A673 (cell line): Measurements from ENCODE around the gene CHAF1A. TPM values are rescaled to one million over a fixed set of nuclear protein-coding genes. Genes with fewer than 3 reads are reported as not detected.
A peak's percentile ranks its signal among the peaks of the same experiment; 100 is the strongest.

Experiments
- BruUV-seq: library from RNA; stranded (reverse); fragments of 400-500 nt; replicated peaks from 2 replicates; lab custom pipeline; 2021; lab: Mats Ljungman, UMichigan
- CTCF ChIA-PET: fragments of 300-600 bp; sonication (Branson Sonifier 250); formaldehyde crosslinking; loops from one replicate; lab custom pipeline; 2022; ENCODE audit warnings: antibody characterized with exemption; lab: Charles Lee
- POLR2A ChIA-PET: fragments of 300-600 bp; sonication (Branson Sonifier 250); formaldehyde crosslinking; loops from one replicate; lab custom pipeline; 2022; ENCODE audit warnings: antibody characterized with exemption; ENCODE audit not compliant: low non-redundant PET; lab: Charles Lee
- DNase-seq: peaks from one replicate; pipeline ENCODE4 v3.0.0-alpha.2; 2015; ENCODE audit warnings: low spot score
- H3K27ac ChIP-seq: fragments of 200-600 bp; sonication (generic); 2 replicates; pipeline ENCODE4 v1.5.1; 2016; ENCODE audit warnings: mixed run types, low read depth, mild to moderate bottlenecking, mixed read lengths, antibody characterized with exemption, low read length; ENCODE audit not compliant: poor library complexity, severe bottlenecking
- H3K27me3 ChIP-seq: fragments of 200-600 bp; sonication (generic); replicated peaks from 2 replicates; pipeline ENCODE4 v1.6.1; 2017; ENCODE audit warnings: mixed run types, low read depth, mild to moderate bottlenecking, mixed read lengths, antibody characterized with exemption, low read length; ENCODE audit not compliant: insufficient read depth, poor library complexity
- H3K36me3 ChIP-seq: fragments of 200-600 bp; sonication (generic); 2 replicates; pipeline ENCODE4 v1.6.1; 2016; ENCODE audit warnings: mixed run types, mild to moderate bottlenecking, mixed read lengths, antibody characterized with exemption, low read length; ENCODE audit not compliant: insufficient read depth, poor library complexity, severe bottlenecking
- H3K4me1 ChIP-seq: fragments of 200-600 bp; sonication (generic); 2 replicates; pipeline ENCODE4 v1.6.1; 2017; ENCODE audit warnings: mixed run types, mild to moderate bottlenecking, mixed read lengths, antibody characterized with exemption, low read length; ENCODE audit not compliant: insufficient read depth, poor library complexity, severe bottlenecking
- H3K4me3 ChIP-seq: fragments of 200-600 bp; sonication (generic); 2 replicates; pipeline ENCODE4 v1.5.1; 2016; ENCODE audit warnings: low read depth, mixed run types, mild to moderate bottlenecking, mixed read lengths, low read length; ENCODE audit not compliant: poor library complexity, severe bottlenecking
- H3K9me3 ChIP-seq: fragments of 200-600 bp; sonication (generic); 2 replicates; pipeline ENCODE4 v1.6.1; 2016; ENCODE audit warnings: mixed run types, low read depth, mild to moderate bottlenecking, mixed read lengths, antibody characterized with exemption, low read length; ENCODE audit not compliant: poor library complexity, severe bottlenecking
- EZH2 ChIP-seq: fragments of 200-600 bp; sonication (generic); IDR thresholded peaks from 2 replicates; pipeline ENCODE4 v1.6.1; 2017; ENCODE audit warnings: borderline replicate concordance, low read depth, mild to moderate bottlenecking, mixed read lengths, antibody characterized with exemption, low read length; ENCODE audit not compliant: poor library complexity, severe bottlenecking
- intact Hi-C: fragments of 100-400 bp; cut with micrococcal nuclease; formaldehyde crosslinking; loops from one replicate; pipeline ENCODE4 v1.10.0; 2022; ENCODE audit not compliant: unreplicated experiment
- total RNA-seq: library from RNA; stranded (reverse); gene quantifications from 2 replicates; pipeline ENCODE4 v1.2.3, GENCODE V29; 2021
- TF ChIP-seq, protein P1 (sequence below): fragments of 300-800, 200-600 bp; sonication (generic); conservative IDR thresholded peaks from 2 replicates; pipeline ENCODE4 v1.5.1; 2017; ENCODE audit warnings: low read depth, mild to moderate bottlenecking, antibody characterized with exemption, low read length, moderate library complexity, mixed read lengths

CHAF1A gene
- total RNA-seq, 1 experiment from 2014 or later: 115 TPM

DNA sequence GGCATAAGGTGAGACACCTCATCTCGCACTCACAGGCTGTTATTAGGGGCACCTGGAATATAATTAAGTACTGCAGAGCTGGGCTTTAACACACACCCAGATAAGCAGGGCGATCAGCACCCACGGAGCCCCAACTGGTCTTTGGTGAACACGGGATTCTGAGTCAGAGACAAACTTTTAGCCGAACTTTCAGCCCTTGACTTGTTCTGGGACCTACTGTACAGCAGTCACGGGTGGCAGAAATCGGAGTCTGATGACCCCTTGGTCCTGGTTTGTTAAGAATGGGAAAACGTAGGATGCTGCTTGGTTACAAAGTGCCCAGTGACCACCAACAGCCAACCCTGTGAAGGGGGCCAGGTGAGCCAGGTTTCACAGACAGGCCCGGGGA, 11.1 kb upstream of the CHAF1A start:
- no peak for TF ChIP-seq EZH2
- TF ChIP-seq, protein P1, sequence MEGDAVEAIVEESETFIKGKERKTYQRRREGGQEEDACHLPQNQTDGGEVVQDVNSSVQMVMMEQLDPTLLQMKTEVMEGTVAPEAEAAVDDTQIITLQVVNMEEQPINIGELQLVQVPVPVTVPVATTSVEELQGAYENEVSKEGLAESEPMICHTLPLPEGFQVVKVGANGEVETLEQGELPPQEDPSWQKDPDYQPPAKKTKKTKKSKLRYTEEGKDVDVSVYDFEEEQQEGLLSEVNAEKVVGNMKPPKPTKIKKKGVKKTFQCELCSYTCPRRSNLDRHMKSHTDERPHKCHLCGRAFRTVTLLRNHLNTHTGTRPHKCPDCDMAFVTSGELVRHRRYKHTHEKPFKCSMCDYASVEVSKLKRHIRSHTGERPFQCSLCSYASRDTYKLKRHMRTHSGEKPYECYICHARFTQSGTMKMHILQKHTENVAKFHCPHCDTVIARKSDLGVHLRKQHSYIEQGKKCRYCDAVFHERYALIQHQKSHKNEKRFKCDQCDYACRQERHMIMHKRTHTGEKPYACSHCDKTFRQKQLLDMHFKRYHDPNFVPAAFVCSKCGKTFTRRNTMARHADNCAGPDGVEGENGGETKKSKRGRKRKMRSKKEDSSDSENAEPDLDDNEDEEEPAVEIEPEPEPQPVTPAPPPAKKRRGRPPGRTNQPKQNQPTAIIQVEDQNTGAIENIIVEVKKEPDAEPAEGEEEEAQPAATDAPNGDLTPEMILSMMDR: no peak
- H3K4me1 ChIP-seq: peaks cover 28% of the 10 kb centered on the region
- ChIA-PET POLR2A (no interaction called here), CTCF (interaction anchor here (0.6 kb wide), 2 partner anchors 9 to 21 kb away, joined by 3 to 9 read pairs; partner anchors contain the start of gene SH3GL1)
- peaks cover 7% of the 10 kb centered on the region for H3K36me3 ChIP-seq
- intact Hi-C loops: no loop called here
- no peak overlapping the region for H3K4me3 ChIP-seq
- H3K27ac ChIP-seq: peak overlapping the region; percentile 76
- no peaks in the 10 kb centered on the region for H3K27me3 ChIP-seq
- H3K9me3 ChIP-seq: no peaks in the 10 kb centered on the region
- no peak for DNase-seq
- no TSS peak for BruUV-seq

DNA sequence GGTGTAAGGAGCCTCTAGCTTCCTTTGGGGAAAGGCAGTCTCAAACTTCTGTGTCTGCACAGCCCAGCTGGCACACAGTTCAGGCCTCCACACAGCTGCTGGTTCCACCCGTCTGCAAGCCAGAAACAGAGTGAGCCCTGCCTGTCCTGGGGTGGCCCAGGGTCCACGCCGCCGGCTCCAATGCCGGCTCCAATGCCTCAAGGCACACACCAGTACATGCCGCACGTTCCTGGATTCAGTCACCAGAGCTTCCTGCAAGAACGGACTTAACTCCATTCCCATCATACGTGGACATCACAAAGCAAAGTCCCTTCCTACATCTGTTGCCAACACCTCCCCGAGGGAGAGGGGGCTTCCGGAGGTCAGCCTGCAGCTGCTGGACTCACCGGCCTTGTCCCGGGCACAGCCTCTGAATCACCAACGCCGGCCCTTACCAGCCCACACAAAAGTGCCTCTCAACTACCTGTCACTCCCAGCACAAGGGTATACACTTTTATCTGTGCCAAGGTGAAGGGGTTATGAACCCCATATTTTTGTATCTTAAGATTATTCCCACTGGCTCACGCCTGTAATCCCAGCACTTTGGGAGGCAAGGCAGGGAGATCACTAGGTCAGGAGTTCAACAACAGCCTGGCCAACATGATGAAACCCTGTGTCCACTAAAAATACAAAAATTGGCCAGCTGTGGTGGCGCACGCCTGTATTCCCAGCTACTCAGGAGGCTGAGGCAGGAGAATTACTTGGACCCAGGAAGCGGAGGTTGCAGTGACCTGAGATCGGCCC, 10.5 kb upstream of the CHAF1A start:
- DNase-seq: no peak
- TF ChIP-seq, protein P1: no peak
- no peak for TF ChIP-seq EZH2
- Histone ChIP-seq H3K4me3 (no peak overlapping the region), H3K27ac (peak overlapping the region; percentile 58), H3K4me1 (peaks cover 28% of the 10 kb centered on the region), H3K9me3 (no peaks in the 10 kb centered on the region), H3K36me3 (peaks cover 13% of the 10 kb centered on the region), H3K27me3 (no peaks in the 10 kb centered on the region)
- BruUV-seq: no TSS peak
- POLR2A ChIA-PET: no interaction called here
- CTCF ChIA-PET: interaction anchor here (0.6 kb wide), 1 partner anchor 8 kb away, joined by 3 read pairs; the partner anchor contains the start of gene SH3GL1
- intact Hi-C loops: no loop called here

DNA sequence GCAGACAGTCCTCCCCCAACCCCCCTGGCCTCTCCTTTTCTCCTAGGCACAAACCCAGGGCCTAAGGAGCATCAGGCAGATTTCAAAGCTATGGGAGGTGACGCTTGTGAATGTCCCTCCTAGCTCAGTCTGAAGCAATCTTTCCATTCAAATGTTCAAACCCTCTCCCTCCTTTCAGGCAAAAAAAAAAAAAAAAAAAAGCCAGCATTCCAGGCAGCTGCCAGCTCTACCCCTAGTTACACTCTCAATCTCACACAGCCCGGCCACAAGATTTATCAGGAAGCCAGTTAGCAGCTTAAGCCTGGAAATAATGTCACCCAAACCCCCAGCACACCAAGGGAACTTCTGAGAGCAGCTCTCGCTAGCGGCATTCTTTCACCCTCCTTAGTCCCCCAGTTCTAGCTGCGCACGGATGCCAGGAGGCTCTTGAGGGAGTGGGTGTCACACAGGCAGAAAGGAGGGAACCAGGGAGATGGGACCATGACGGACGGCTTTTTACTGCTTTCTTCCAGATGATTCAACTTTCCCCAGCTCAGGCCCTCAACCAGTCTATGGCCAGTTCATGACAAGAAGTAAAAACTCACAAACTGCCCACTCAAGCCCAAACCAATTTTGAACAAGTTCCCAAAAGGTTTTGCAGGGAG, 8.4 kb upstream of the CHAF1A start:
- TF ChIP-seq, protein P1: no peak
- no peak for TF ChIP-seq EZH2
- no TSS peak for BruUV-seq
- H3K4me3 ChIP-seq: no peak overlapping the region
- H3K4me1 ChIP-seq: peaks cover 28% of the 10 kb centered on the region
- H3K9me3 ChIP-seq: no peaks in the 10 kb centered on the region
- intact Hi-C loops: no loop called here
- H3K27ac ChIP-seq: peak overlapping the region; percentile 63
- ChIA-PET POLR2A (no interaction called here), CTCF (interaction anchor here (0.6 to 0.7 kb wide), 2 partner anchors 33 to 42 kb away, joined by 5 to 7 read pairs; no protein-coding TSS in a partner anchor)
- no peak for DNase-seq
- H3K27me3 ChIP-seq: no peaks in the 10 kb centered on the region
- peaks cover 17% of the 10 kb centered on the region for H3K36me3 ChIP-seq
